Measurements from ENCODE around the gene UBE2J2. TPM values are rescaled to one million over a fixed set of nuclear protein-coding genes. Genes with fewer than 3 reads are reported as not detected.
"Not testable (repeated sequence)": the region's sequence is repeated elsewhere in the genome, so short reads cannot be mapped to it uniquely, and the experiment has no call there.

Gene UBE2J2
- total RNA-seq, 1 donor: 51.4 TPM

GRCh38 chr1:1255611-1256010 is 18.0 kb downstream of the UBE2J2 start:
- no peak for TF ChIP-seq CTCF (IDR thresholded peaks at IDR 0.05; ENCODE audit: insufficient read depth, low read depth, low read length)
- DNase-seq (ENCODE audit: low read depth): no peak
- no peak overlapping the region for H3K4me3 ChIP-seq (ENCODE audit: low read depth, low read length)

- no peak overlapping the region for H3K4me3 ChIP-seq (ENCODE audit: low read depth, low read length)
Measured at GRCh38 chr1:1255078-1255477, 18.6 kb downstream of the UBE2J2 start.

GRCh38 chr1:1254667-1254998 is 19.0 kb downstream of the UBE2J2 start:
- no peak for TF ChIP-seq CTCF (IDR thresholded peaks at IDR 0.05; ENCODE audit: insufficient read depth, low read depth, low read length)
- no peak overlapping the region for H3K4me3 ChIP-seq (ENCODE audit: low read depth, low read length)
- DNase-seq (ENCODE audit: low read depth): no peak

More at GRCh38 chr1:1255078-1255477, 18.6 kb downstream of the UBE2J2 start:
- no peak for DNase-seq (ENCODE audit: low read depth)
- no peak for TF ChIP-seq CTCF (IDR thresholded peaks at IDR 0.05; ENCODE audit: insufficient read depth, low read depth, low read length)

GRCh38 chr1:1253972-1254666 is 19.5 kb downstream of the UBE2J2 start:
- no peak overlapping the region for H3K4me3 ChIP-seq (ENCODE audit: low read depth, low read length)
- TF ChIP-seq CTCF (IDR thresholded peaks at IDR 0.05; ENCODE audit: insufficient read depth, low read depth, low read length): no peak
- DNase-seq (ENCODE audit: low read depth): no peak

- no peak overlapping the region for H3K4me3 ChIP-seq (ENCODE audit: low read depth, low read length)
- no peak for TF ChIP-seq CTCF (IDR thresholded peaks at IDR 0.05; ENCODE audit: insufficient read depth, low read depth, low read length)
- DNase-seq (ENCODE audit: low read depth): no peak
Measured at GRCh38 chr1:1253314-1253713, 20.3 kb downstream of the UBE2J2 start.

- no peak for DNase-seq (ENCODE audit: low read depth)
- TF ChIP-seq CTCF (IDR thresholded peaks at IDR 0.05; ENCODE audit: insufficient read depth, low read depth, low read length): no peak
- H3K4me3 ChIP-seq (ENCODE audit: low read depth, low read length): no peak overlapping the region
Measured at GRCh38 chr1:1250786-1251284, 22.8 kb downstream of the UBE2J2 start.

- H3K4me3 ChIP-seq (ENCODE audit: low read depth, low read length); DNase-seq (ENCODE audit: low read depth): not testable (repeated sequence)
Measured at GRCh38 chr1:1248009-1248913, 25.4 kb downstream of the UBE2J2 start.
